Trophoblast cell (in vitro differentiated cells and primary cell): ENCODE measurements around the gene ADIPOR1.

Experiments
- DNase-seq, 2 donors: peaks; one replicate each; pipeline ENCODE4 v3.0.0-alpha.2; 2016
- H2AFZ ChIP-seq: 2 replicates; pipeline ENCODE4 v1.6.1; 2013; ENCODE audit warnings: low read length, moderate library complexity, mild to moderate bottlenecking; ENCODE audit not compliant: insufficient read depth, poor library complexity
- H2AK5ac ChIP-seq: 2 replicates; pipeline ENCODE4 v1.6.1; 2013; ENCODE audit warnings: mild to moderate bottlenecking, low read length
- H2BK120ac ChIP-seq: 2 replicates; pipeline ENCODE4 v1.6.1; 2013; ENCODE audit warnings: low read length, mild to moderate bottlenecking, moderate library complexity; ENCODE audit not compliant: insufficient read depth, poor library complexity
- H2BK12ac ChIP-seq: 2 replicates; pipeline ENCODE4 v1.6.1; 2013; ENCODE audit warnings: mild to moderate bottlenecking, low read length, moderate library complexity
- H2BK5ac ChIP-seq: 2 replicates; pipeline ENCODE4 v1.6.1; 2013; ENCODE audit warnings: low read length, low read depth, moderate library complexity, mild to moderate bottlenecking; ENCODE audit not compliant: poor library complexity
- H3K14ac ChIP-seq: 2 replicates; pipeline ENCODE4 v1.6.1; 2013; ENCODE audit warnings: mild to moderate bottlenecking, low read length
- H3K18ac ChIP-seq: 2 replicates; pipeline ENCODE4 v1.6.1; 2013; ENCODE audit warnings: mild to moderate bottlenecking, low read length
- H3K23ac ChIP-seq: 2 replicates; pipeline ENCODE4 v1.6.1; 2013; ENCODE audit warnings: low read length
- H3K27ac ChIP-seq: 2 replicates; pipeline ENCODE4 v1.5.1; 2013; ENCODE audit warnings: low read depth, mild to moderate bottlenecking, inconsistent platforms, low read length, moderate library complexity
- H3K27me3 ChIP-seq: 2 replicates; pipeline ENCODE4 v1.6.1; 2013; ENCODE audit warnings: inconsistent platforms, mild to moderate bottlenecking, low read length, moderate library complexity; ENCODE audit not compliant: insufficient read depth
- H3K36me3 ChIP-seq, 2 experiments: 1 replicate in 1 of 2; 2 replicates in 1 of 2; pipeline ENCODE4 v1.6.1; 2013; ENCODE audit warnings: low read length in 2 of 2, mild to moderate bottlenecking in 2 of 2, moderate library complexity in 1 of 2; ENCODE audit not compliant: insufficient read depth in 2 of 2, control insufficient read depth in 1 of 2
- H3K4ac ChIP-seq: 2 replicates; pipeline ENCODE4 v1.6.1; 2013; ENCODE audit warnings: low read depth, mild to moderate bottlenecking, low read length, moderate library complexity
- H3K4me1 ChIP-seq, 2 experiments: 1 replicate in 1 of 2; 2 replicates in 1 of 2; pipeline ENCODE4 v1.6.1; 2013; ENCODE audit warnings: low read length in 2 of 2, mild to moderate bottlenecking in 2 of 2, moderate library complexity in 1 of 2; ENCODE audit not compliant: insufficient read depth in 2 of 2, control insufficient read depth in 1 of 2
- H3K4me2 ChIP-seq: 2 replicates; pipeline ENCODE4 v1.6.1; 2013; ENCODE audit warnings: inconsistent platforms, mild to moderate bottlenecking, low read length, moderate library complexity
- H3K4me3 ChIP-seq: 2 replicates; pipeline ENCODE4 v1.5.1; 2013; ENCODE audit warnings: mild to moderate bottlenecking, low read depth, low read length, inconsistent platforms
- H3K79me1 ChIP-seq: one replicate; pipeline ENCODE4 v1.6.1; 2013; ENCODE audit warnings: low read length
- H3K79me2 ChIP-seq: 2 replicates; pipeline ENCODE4 v1.6.1; 2013; ENCODE audit warnings: low read length, mild to moderate bottlenecking; ENCODE audit not compliant: control insufficient read depth, insufficient read depth, poor library complexity
- H3K9ac ChIP-seq: 2 replicates; pipeline ENCODE4 v1.6.1; 2013; ENCODE audit warnings: mild to moderate bottlenecking, low read length
- H3K9me3 ChIP-seq: 2 replicates; pipeline ENCODE4 v1.6.1; 2013; ENCODE audit warnings: low read depth, mild to moderate bottlenecking, control low read depth, inconsistent platforms, low read length; ENCODE audit not compliant: insufficient read depth
- H4K12ac ChIP-seq: 2 replicates; pipeline ENCODE4 v1.6.1; 2013; ENCODE audit warnings: low read depth, mild to moderate bottlenecking, low read length, moderate library complexity
- H4K8ac ChIP-seq: 2 replicates; pipeline ENCODE4 v1.6.1; 2013; ENCODE audit warnings: low read depth, mild to moderate bottlenecking, low read length, moderate library complexity
- H4K91ac ChIP-seq: one replicate; pipeline ENCODE4 v1.6.1; 2013; ENCODE audit warnings: low read depth, mild to moderate bottlenecking, low read length, moderate library complexity
- WGBS: extraction: QIAGEN DNeasy Blood & Tissue Kit; methylation state at CpG from one replicate; pipeline ENCODE4 v1.1.7; 2013; ENCODE audit warnings: missing lambda C conversion rate; ENCODE audit not compliant: insufficient read length, insufficient coverage; ENCODE audit errors: extremely low coverage; 5-methylcytosine and 5-hydroxymethylcytosine counted together

ADIPOR1 gene

DNA sequence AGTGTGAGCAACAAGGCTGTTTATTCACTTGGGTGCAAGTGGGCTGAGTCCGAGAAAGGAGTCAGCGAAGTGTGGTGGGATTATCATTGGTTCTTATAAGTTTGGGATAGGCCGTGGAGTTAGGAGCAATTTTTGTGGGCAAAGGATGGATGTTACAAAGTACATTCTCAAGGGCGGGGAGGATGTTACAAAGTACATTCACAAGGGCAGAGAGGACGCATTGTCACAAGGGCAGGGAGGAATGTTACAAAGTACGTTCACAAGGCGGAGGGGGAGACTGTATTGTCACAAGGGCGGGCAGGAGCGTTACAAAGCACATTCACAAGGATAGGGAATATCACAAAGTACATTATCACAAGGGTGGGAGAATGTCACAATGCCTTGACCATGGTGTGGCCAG lies 43.9 kb upstream of the ADIPOR1 start:
- no peak overlapping the region for H2BK120ac ChIP-seq
- H3K9me3 ChIP-seq: no peaks in the 10 kb centered on the region
- DNase-seq: no peak
- H3K36me3 ChIP-seq: no peaks in the 10 kb centered on the region
- H3K18ac ChIP-seq: no peak overlapping the region
- H3K27me3 ChIP-seq: no peaks in the 10 kb centered on the region
- H2BK5ac ChIP-seq: no peak overlapping the region
- H3K23ac ChIP-seq: no peak overlapping the region
- H3K4me1 ChIP-seq: no peaks in the 10 kb centered on the region
- no peak overlapping the region for H4K12ac ChIP-seq
- no peak overlapping the region for H4K8ac ChIP-seq
- H3K14ac ChIP-seq: no peak overlapping the region
- no peak overlapping the region for H4K91ac ChIP-seq
- H2AK5ac ChIP-seq: no peak overlapping the region
- H2AFZ ChIP-seq: no peak overlapping the region
- peaks cover 2% of the 10 kb centered on the region for H3K79me1 ChIP-seq
- no peak overlapping the region for H3K27ac ChIP-seq
- no peak overlapping the region for H3K4ac ChIP-seq
- no CpG with 5 or more reads among the region's 9 CpGs for WGBS
- H3K4me2 ChIP-seq: no peak overlapping the region
- no peak overlapping the region for H3K9ac ChIP-seq
- H3K79me2 ChIP-seq: no peaks in the 10 kb centered on the region
- no peak overlapping the region for H3K4me3 ChIP-seq
- no peak overlapping the region for H2BK12ac ChIP-seq

DNA sequence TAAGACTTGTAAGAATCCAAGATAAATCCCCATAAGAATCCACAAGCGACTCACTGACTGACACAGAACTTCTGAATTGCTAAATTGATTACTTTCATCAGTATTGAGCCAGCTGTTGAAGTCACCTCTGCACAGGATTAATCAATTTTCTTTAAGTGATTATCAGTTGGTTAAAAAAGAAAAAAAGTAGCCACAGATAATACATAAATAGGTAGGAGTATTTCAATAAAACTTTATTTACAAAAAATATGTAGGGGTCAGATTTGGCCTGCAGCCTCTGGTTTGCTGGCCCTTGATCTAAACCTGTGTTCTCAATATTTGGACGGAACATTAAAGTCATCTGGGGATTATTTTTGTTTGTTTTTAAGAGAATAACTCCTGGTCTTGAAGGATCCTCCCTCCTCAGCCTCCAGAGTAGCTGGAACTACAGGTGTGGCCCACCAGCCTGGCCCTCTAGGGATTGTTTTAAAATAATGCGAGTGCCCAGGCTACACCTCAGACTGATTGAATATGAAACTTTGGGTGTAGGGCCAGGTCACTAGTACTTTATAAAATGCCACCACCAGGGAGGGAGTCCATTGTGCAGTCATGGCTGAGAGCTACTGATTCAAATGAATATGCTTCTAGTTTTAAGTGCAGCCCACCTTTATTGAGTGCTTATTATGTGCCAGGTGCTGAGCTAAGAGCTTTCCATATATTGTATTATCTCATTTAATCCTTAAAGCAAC lies 42.3 kb upstream of the ADIPOR1 start:
- no peak overlapping the region for H3K27ac ChIP-seq

DNA sequence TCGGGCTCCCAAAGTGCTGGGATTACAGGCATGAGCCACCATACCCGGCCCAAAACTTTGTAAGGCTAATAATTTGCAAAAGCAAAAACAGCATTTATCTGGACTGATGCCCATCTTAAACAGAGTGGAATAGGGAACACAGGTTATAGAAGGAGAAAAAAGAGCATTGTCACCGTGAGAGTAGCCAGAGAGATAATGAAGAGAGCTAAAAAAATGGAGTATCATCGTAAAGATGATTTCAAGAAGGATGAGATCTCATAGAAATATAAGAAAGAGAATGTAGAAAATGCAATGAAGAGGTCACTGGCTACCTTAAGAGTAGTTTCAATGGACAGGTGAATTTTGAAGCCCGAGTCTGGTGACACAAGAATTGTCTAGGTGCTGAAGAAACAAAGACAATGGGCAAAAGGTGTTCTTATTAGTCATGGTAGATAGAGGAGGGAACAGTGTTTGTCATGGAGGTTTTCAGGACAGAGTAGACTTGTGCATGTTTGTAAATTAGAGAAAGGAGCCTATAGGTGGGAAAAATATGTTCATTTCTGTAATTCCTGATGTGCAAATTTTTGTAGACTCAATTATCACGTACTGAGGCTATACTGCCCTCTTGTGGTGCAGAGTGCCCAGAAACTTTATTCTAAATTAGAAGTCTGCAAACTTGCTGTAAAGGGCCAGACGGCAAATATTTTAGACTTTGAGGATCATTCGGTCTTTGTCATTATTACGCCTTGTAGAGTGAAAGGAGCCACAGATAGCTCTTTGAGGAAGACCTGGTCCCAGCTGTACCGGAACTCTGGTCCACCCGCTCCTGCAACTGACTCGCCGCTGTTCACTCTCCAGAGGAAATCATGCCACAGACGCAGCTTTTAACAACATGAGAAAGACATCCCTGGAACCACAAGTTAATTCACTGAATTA lies 41.0 kb upstream of the ADIPOR1 start:
- Histone ChIP-seq H3K79me1 (no peaks in the 10 kb centered on the region), H3K9me3 (no peaks in the 10 kb centered on the region), H2BK12ac (no peak overlapping the region), H2AFZ (no peak overlapping the region), H3K4ac (no peak overlapping the region), H3K4me3 (no peak overlapping the region), H4K8ac (no peak overlapping the region), H3K9ac (no peak overlapping the region), H2BK5ac (no peak overlapping the region), H3K36me3 (no peaks in the 10 kb centered on the region), H3K18ac (no peak overlapping the region), H3K79me2 (no peaks in the 10 kb centered on the region), H2AK5ac (no peak overlapping the region), H2BK120ac (no peak overlapping the region), H3K4me2 (no peak overlapping the region), H4K12ac (no peak overlapping the region), H3K27me3 (no peaks in the 10 kb centered on the region), H3K23ac (no peak overlapping the region), H3K4me1 (no peaks in the 10 kb centered on the region), H4K91ac (no peak overlapping the region), H3K27ac (no peak overlapping the region), H3K14ac (no peak overlapping the region)
- WGBS: no CpG with 5 or more reads among the region's 14 CpGs
- peak; percentile 39 to 91 for DNase-seq

More for the DNA sequence above, 42.3 kb upstream of the ADIPOR1 start:
- no peak overlapping the region for H3K18ac ChIP-seq
- no peak overlapping the region for H4K8ac ChIP-seq
- no peak overlapping the region for H3K14ac ChIP-seq
- no peak overlapping the region for H3K4ac ChIP-seq
- H2BK12ac ChIP-seq: no peak overlapping the region
- H2AK5ac ChIP-seq: no peak overlapping the region
- no peak overlapping the region for H4K91ac ChIP-seq
- no peak for DNase-seq
- H3K9me3 ChIP-seq: no peaks in the 10 kb centered on the region
- WGBS: no CpG with 5 or more reads among the region's 3 CpGs
- no peaks in the 10 kb centered on the region for H3K79me1 ChIP-seq
- H3K36me3 ChIP-seq: no peaks in the 10 kb centered on the region
- H3K4me2 ChIP-seq: no peak overlapping the region
- no peak overlapping the region for H2BK5ac ChIP-seq
- no peak overlapping the region for H3K4me3 ChIP-seq
- H2AFZ ChIP-seq: no peak overlapping the region
- no peak overlapping the region for H2BK120ac ChIP-seq
- no peaks in the 10 kb centered on the region for H3K79me2 ChIP-seq
- H4K12ac ChIP-seq: no peak overlapping the region
- no peaks in the 10 kb centered on the region for H3K4me1 ChIP-seq
- no peak overlapping the region for H3K9ac ChIP-seq
- H3K27me3 ChIP-seq: no peaks in the 10 kb centered on the region
- no peak overlapping the region for H3K23ac ChIP-seq

DNA sequence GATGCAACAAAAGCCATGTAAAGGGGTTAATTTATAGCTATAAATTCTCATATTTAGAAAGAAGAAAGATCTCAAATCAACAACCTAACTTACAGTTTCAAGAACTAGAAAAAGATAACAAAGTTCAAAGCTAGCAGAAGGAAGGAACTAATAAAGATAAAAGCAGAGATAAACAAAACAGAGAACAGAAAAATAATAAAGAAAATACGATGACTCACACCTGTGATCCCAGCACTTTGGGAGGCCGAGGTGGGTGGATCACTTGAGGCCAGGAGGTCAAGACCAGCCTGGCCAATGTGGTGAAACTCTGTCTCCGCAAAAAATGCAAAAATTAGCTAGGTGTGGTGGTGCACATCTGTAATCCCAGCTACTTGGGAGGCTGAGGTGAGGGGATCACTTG lies 36.6 kb upstream of the ADIPOR1 start:
- H3K36me3 ChIP-seq: no peaks in the 10 kb centered on the region
- no peak overlapping the region for H3K4me3 ChIP-seq
- H3K4ac ChIP-seq: no peak overlapping the region
- H3K27me3 ChIP-seq: no peaks in the 10 kb centered on the region
- no peak overlapping the region for H3K27ac ChIP-seq
- no peak overlapping the region for H4K8ac ChIP-seq
- H4K91ac ChIP-seq: no peak overlapping the region
- no peak overlapping the region for H4K12ac ChIP-seq
- H3K79me2 ChIP-seq: no peaks in the 10 kb centered on the region
- H3K9me3 ChIP-seq: no peaks in the 10 kb centered on the region
- H2BK12ac ChIP-seq: no peak overlapping the region
- H3K14ac ChIP-seq: no peak overlapping the region
- H3K79me1 ChIP-seq: no peaks in the 10 kb centered on the region
- H3K4me2 ChIP-seq: no peak overlapping the region
- H3K9ac ChIP-seq: no peak overlapping the region
- H2BK5ac ChIP-seq: no peak overlapping the region
- no CpG with 5 or more reads among the region's 3 CpGs for WGBS
- no peak overlapping the region for H2BK120ac ChIP-seq
- no peak overlapping the region for H3K23ac ChIP-seq
- H3K18ac ChIP-seq: no peak overlapping the region
- no peaks in the 10 kb centered on the region for H3K4me1 ChIP-seq
- DNase-seq: no peak
- H2AFZ ChIP-seq: no peak overlapping the region
- no peak overlapping the region for H2AK5ac ChIP-seq
